GM18861 (cell line): ENCODE data around the gene SCN8A.
"Not testable (repeated sequence)": the region's sequence is repeated elsewhere in the genome, so short reads cannot be mapped to it uniquely, and the experiment has no call there.

Experiments used
- ATAC-seq: cut with Tn5 transposase; IDR thresholded peaks from one replicate; pipeline ENCODE4 v1.9.1; 2021; ENCODE audit not compliant: unreplicated experiment

The SCN8A gene

GRCh38 chr12:51591016-51591901, at the start of gene SCN8A:
TSS of gene SCN8A (plus strand) at chr12:51591233. CDS start at chr12:51662818, 71,585 bp downstream.
- ATAC-seq, result no peak

- no peak for ATAC-seq
Measured at GRCh38 chr12:51546097-51546496, 44.9 kb upstream of the SCN8A start.

GRCh38 chr12:51547606-51548005, 43.4 kb upstream of the SCN8A start:
- ATAC-seq, result no peak

- ATAC-seq, result no peak
Measured at GRCh38 chr12:51548241-51548640, 42.8 kb upstream of the SCN8A start.

- ATAC-seq, result no peak
Measured at GRCh38 chr12:51549637-51550036, 41.4 kb upstream of the SCN8A start.

- ATAC-seq, result not testable (repeated sequence)
Measured at GRCh38 chr12:51568271-51569032, 22.6 kb upstream of the SCN8A start.

- ATAC-seq, result no peak
Measured at GRCh38 chr12:51579321-51579850, 11.6 kb upstream of the SCN8A start.

GRCh38 chr12:51589060-51589459, 2.0 kb upstream of the SCN8A start:
- ATAC-seq, result no peak

GRCh38 chr12:51589557-51590176, 1.4 kb upstream of the SCN8A start:
- ATAC-seq, result no peak

GRCh38 chr12:51590347-51591015, 552 bp upstream of the SCN8A start:
- ATAC-seq, result no peak

GRCh38 chr12:51592034-51592705, 1.1 kb downstream of the SCN8A start:
- no peak for ATAC-seq

GRCh38 chr12:51593021-51593420, 2.0 kb downstream of the SCN8A start:
- ATAC-seq, result no peak

GRCh38 chr12:51593539-51593938, 2.5 kb downstream of the SCN8A start:
- no peak for ATAC-seq

- ATAC-seq, result no peak
Measured at GRCh38 chr12:51598156-51598555, 7.1 kb downstream of the SCN8A start.

GRCh38 chr12:51600721-51601120, 9.7 kb downstream of the SCN8A start:
- ATAC-seq, result no peak

- no peak for ATAC-seq
Measured at GRCh38 chr12:51601241-51601640, 10.2 kb downstream of the SCN8A start.

- ATAC-seq, result not testable (repeated sequence)
Measured at GRCh38 chr12:51605896-51606295, 14.9 kb downstream of the SCN8A start.

GRCh38 chr12:51607197-51607596, 16.2 kb downstream of the SCN8A start:
- not testable (repeated sequence) for ATAC-seq

GRCh38 chr12:51620448-51620847, 29.4 kb downstream of the SCN8A start:
- no peak for ATAC-seq
